GM10266 (cell line): ENCODE results near the gene NOTCH2.

Source experiments
- DNase-seq: peaks from one replicate; pipeline ENCODE4 v3.0.0; 2012; ENCODE audit errors: extremely low spot score
- TF ChIP-seq, protein P1 (sequence below): IDR thresholded peaks from 2 replicates; pipeline ENCODE4 v1.5.1; 2012; ENCODE audit warnings: mild to moderate bottlenecking, low read depth; ENCODE audit not compliant: control insufficient read depth, insufficient read depth; ENCODE audit errors: missing control alignments

The NOTCH2 gene

DNA sequence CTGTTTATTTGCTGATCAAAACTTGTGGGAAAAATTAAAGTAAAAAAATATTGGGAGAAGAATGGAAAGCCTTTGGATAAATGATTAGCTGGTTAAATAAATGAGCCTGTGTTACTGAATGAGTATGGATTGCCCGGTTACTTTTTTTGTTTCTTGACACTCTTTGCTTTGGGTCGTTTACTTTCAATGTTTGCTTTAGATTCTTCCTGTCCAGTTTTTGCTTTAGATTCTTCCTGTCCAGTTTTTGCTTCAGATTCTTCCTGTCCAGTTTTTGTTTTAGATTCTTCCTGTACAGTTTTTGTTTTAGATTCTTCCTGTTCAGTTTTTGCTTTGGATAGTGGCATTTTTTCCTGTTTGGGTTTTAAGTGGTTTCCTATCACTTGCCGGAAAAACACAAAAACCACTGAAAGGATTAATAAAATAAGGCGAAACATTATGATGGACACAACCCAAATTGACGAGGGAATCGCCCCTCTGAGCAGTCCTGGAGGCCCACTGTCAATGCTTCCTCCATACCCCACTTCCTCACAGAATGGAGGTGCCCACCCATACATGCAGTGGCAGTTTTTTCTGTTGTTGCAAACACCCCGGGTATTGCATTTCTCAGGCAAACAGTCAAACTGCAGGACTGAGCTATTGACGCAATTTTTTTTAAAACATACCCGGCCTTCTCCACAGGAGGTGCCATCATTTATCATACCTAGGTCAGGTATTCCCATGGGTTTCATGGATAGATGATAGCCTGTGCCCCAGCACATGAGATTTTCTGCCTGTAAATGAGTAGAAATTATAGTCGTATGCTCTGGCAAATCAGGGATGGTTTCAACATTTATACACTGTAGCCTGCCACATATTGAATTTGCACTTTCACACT is 175.4 kb downstream of the NOTCH2 start:
- DNase-seq, result no peak

DNA sequence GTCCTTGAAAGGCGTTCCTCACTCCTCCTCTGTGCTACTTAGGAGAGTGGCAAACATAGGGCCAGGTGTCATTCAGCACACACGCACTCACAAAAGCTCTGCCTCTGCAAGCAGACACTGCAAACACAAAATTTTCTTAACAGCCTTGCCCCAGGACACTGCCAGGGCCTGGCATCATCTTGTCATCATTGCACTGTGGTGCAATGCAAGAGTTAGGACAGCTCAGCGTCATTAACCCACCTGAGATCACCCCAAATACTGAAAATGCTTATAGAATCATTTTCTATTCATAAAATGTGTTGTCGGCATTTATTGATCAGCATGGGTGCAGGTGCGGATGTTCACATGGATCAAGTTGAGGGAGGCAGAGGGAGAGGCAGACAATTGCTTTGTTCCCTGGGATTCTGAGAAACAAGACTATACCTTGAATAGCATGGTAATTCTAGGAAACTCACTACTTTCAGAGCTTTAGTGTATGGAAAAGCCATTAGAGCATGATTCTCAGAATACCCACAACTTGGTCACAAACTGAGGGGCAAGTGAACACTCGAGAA is 176.1 kb downstream of the NOTCH2 start:
- DNase-seq, result no peak
- TF ChIP-seq, protein P1, sequence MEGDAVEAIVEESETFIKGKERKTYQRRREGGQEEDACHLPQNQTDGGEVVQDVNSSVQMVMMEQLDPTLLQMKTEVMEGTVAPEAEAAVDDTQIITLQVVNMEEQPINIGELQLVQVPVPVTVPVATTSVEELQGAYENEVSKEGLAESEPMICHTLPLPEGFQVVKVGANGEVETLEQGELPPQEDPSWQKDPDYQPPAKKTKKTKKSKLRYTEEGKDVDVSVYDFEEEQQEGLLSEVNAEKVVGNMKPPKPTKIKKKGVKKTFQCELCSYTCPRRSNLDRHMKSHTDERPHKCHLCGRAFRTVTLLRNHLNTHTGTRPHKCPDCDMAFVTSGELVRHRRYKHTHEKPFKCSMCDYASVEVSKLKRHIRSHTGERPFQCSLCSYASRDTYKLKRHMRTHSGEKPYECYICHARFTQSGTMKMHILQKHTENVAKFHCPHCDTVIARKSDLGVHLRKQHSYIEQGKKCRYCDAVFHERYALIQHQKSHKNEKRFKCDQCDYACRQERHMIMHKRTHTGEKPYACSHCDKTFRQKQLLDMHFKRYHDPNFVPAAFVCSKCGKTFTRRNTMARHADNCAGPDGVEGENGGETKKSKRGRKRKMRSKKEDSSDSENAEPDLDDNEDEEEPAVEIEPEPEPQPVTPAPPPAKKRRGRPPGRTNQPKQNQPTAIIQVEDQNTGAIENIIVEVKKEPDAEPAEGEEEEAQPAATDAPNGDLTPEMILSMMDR, result no peak

More for the DNA sequence above, 175.4 kb downstream of the NOTCH2 start:
- TF ChIP-seq, protein P1, result no peak

DNA sequence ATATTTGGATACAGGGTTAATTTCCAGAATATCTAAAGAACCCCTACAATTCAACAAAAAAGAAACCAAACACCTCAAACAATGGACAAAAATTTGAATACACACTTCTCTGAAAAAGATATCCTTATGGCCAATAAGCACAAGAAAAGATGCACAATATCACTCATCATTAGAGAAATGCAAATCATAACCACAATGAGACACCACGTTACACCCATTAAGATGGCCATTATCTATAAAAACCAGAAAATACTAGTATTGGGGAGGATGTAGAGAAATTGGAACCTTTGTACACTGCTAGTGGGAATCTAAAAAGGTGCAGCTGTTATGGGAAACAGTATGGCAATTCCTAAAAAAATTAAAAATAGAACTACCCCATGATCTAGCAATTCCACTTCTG is 178.1 kb downstream of the NOTCH2 start:
- DNase-seq, result no peak
- TF ChIP-seq, protein P1, result no peak

DNA sequence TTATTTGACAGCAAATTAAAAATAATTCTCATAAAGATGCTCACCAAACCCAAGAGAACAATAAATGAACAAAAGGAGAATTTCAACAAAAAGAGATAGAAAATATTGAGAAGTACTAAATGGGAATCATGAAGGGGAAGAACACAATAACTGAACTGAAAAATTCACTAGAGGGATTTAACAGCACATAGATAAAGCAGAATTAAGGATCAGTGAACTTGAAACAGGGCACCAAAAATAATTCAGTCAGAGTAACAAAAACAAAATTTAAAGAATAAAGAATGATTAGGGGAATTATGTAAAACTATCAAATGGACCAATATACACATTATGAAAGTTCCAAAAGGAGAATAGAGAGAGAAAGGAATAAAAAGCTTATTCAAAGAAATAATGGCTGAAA is 181.0 kb downstream of the NOTCH2 start:
- DNase-seq, result no peak
- TF ChIP-seq, protein P1, result no peak

DNA sequence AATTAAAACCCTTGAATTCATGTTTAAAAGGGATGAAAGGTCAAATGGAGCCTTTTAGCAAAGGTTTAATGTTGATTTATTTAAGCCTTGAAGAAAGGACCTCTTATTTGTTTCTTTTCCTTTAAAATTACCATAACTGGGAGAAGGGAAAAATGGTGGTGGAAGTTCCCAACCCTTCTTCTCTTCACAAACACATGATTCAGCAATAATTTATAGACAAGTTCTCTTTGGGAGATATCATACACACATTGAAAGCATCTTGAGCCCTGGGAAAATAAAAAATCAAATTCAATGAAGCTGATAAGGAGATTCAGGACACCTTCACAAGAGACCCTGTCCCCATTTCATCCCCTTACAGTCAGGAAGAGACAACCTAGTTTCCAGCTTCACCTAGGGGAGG is 182.0 kb downstream of the NOTCH2 start:
- no peak for DNase-seq
- TF ChIP-seq, protein P1, result no peak

DNA sequence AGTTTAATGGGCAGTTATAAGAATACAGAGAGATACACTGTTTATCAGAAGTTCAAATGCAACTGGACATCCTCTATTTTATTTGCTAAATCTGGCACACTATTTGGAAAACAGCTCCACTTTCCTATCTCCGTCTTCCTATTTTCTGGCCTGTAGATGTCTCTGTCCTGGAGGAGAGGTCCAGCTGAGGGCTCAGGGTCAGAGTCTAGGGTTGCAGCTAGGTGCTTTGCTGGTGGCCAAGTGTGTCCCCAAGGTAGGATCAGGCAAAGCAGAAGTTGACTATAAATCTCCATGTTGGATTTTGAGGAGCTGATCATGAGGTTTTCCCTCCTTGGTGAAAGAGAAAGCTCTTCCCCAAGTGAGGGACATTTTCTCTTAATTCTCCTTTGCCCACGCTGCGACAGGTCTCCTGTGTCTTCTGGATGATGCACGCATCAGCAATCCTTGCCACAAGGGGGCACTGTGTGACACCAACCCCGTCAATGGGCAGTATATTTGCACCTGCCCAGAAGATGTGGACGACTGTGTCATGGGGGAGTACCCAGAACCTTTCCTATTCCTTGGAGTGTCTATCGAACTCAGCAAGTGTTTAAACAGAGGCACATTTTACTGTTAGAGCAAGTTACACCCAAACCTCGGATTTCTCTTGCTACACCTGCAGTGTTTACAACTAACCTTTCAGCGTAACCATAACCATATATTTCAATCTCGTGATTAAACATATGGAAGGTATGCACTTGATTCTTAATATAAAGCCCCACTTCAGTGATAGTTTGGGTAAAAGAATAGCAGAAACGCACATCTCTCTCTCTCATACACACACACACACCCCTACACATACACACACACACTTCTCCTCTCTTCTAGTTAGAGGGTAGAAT is 183.3 kb downstream of the NOTCH2 start:
- TF ChIP-seq, protein P1, result peak; percentile 78
- DNase-seq, result peak; percentile 62
